Cerebellar cortex (tissue), 1 donor: Measurements from ENCODE around the gene APLF.
"Not testable (repeated sequence)": the region's sequence is repeated elsewhere in the genome, so short reads cannot be mapped to it uniquely, and the experiment has no call there.

Experiments used
- DNase-seq: peaks from one replicate; pipeline ENCODE4 v3.0.0-alpha.2; 2015; ENCODE audit warnings: low spot score

The APLF gene

GRCh38 chr2:68529156-68529555 is 61.8 kb downstream of the APLF start:
- DNase-seq, result not testable (repeated sequence)

- DNase-seq, result not testable (repeated sequence)
Measured at GRCh38 chr2:68529651-68530050, 62.3 kb downstream of the APLF start.

GRCh38 chr2:68536000-68536399 is 68.6 kb downstream of the APLF start:
- no peak for DNase-seq

GRCh38 chr2:68537011-68537410 is 69.6 kb downstream of the APLF start:
- no peak for DNase-seq

- DNase-seq, result no peak
Measured at GRCh38 chr2:68537809-68538208, 70.4 kb downstream of the APLF start.

GRCh38 chr2:68544811-68545210 is 77.4 kb downstream of the APLF start:
- DNase-seq, result no peak

- no peak for DNase-seq
Measured at GRCh38 chr2:68548396-68548795, 81.0 kb downstream of the APLF start.

GRCh38 chr2:68553098-68553497 is 85.7 kb downstream of the APLF start:
- DNase-seq, result no peak

- not testable (repeated sequence) for DNase-seq
Measured at GRCh38 chr2:68555425-68556206, 88.2 kb downstream of the APLF start.

GRCh38 chr2:68556381-68556780 is 89.0 kb downstream of the APLF start:
- DNase-seq, result no peak

- DNase-seq, result no peak
Measured at GRCh38 chr2:68558576-68558975, 91.2 kb downstream of the APLF start.

- no peak for DNase-seq
Measured at GRCh38 chr2:68559692-68560091, 92.3 kb downstream of the APLF start.

- no peak for DNase-seq
Measured at GRCh38 chr2:68560545-68560944, 93.2 kb downstream of the APLF start.

GRCh38 chr2:68561372-68561771 is 94.0 kb downstream of the APLF start:
- DNase-seq, result no peak

- DNase-seq, result no peak
Measured at GRCh38 chr2:68562934-68563333, 95.5 kb downstream of the APLF start.

GRCh38 chr2:68564426-68564825 is 97.0 kb downstream of the APLF start:
- DNase-seq, result no peak

GRCh38 chr2:68565273-68565672 is 97.9 kb downstream of the APLF start:
- DNase-seq, result no peak

GRCh38 chr2:68565858-68566257 is 98.5 kb downstream of the APLF start:
- no peak for DNase-seq

- no peak for DNase-seq
Measured at GRCh38 chr2:68566362-68566761, 99.0 kb downstream of the APLF start.

- DNase-seq, result no peak
Measured at GRCh38 chr2:68568116-68568515, 100.7 kb downstream of the APLF start.

- DNase-seq, result no peak
Measured at GRCh38 chr2:68569604-68570003, 102.2 kb downstream of the APLF start.

- DNase-seq, result not testable (repeated sequence)
Measured at GRCh38 chr2:68570434-68570833, 103.0 kb downstream of the APLF start.

GRCh38 chr2:68574202-68574791 is 106.9 kb downstream of the APLF start:
- DNase-seq, result no peak

GRCh38 chr2:68577183-68577582 is 109.8 kb downstream of the APLF start:
- DNase-seq, result no peak
